ENCODE results near the gene NR4A1.

NR4A1 gene

DNA sequence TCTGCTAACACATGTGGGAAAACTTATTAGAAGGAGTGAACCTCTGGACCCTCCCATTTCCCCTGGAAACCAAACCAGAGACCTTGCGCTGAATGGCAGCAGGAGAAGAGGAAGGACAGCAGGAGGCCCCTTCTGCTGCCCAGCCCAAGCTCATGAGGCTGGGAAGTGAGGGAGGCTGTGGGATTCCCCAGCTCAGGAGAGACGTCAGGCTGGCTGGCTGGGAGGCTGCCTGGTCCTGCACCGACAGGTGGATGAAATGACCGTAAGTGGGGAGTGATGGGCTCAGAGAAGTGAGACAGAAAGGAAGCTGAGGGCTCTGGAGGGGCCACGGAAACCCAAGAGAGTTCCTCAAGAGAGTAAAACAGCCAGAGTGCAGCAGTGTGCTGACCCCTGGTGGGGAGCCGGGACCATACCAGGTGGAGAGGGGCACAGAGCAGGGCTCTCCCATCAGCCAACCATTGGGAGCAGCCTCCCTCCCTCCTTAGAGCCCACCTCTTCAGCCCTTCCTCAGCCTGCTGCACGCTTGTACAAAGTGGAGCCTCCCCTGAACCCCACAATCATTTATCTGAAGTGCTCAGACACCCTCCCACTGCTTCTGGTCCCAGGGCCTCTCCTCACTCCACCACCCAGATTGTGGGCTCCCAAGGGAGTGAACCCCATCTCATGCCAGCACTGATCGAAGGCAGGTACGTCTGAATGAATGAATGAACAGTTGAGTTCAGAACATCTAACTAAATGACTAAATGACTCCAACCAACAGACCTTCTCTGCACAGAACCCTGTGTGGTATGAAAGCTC is 30.5 kb upstream of the NR4A1 start:
- TF ChIP-seq, protein P1, sequence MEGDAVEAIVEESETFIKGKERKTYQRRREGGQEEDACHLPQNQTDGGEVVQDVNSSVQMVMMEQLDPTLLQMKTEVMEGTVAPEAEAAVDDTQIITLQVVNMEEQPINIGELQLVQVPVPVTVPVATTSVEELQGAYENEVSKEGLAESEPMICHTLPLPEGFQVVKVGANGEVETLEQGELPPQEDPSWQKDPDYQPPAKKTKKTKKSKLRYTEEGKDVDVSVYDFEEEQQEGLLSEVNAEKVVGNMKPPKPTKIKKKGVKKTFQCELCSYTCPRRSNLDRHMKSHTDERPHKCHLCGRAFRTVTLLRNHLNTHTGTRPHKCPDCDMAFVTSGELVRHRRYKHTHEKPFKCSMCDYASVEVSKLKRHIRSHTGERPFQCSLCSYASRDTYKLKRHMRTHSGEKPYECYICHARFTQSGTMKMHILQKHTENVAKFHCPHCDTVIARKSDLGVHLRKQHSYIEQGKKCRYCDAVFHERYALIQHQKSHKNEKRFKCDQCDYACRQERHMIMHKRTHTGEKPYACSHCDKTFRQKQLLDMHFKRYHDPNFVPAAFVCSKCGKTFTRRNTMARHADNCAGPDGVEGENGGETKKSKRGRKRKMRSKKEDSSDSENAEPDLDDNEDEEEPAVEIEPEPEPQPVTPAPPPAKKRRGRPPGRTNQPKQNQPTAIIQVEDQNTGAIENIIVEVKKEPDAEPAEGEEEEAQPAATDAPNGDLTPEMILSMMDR (IDR thresholded peaks at IDR 0.05; ENCODE audit: low read length, missing control alignments), result peak; percentile 87
- no peak overlapping the region for H3K4me3 ChIP-seq (replicated peaks; ENCODE audit: low read depth, low read length)
- DNase-seq (ENCODE audit: low read depth), result peak; percentile 70

GRCh38 chr12:52022841-52023181 is 28.4 kb upstream of the NR4A1 start:
- peak overlapping the region; percentile 50 for H3K4me3 ChIP-seq (replicated peaks; ENCODE audit: low read depth, low read length)
- DNase-seq (ENCODE audit: low read depth), result no peak
- TF ChIP-seq, protein P1 (IDR thresholded peaks at IDR 0.05; ENCODE audit: low read length, missing control alignments), result no peak

- TF ChIP-seq, protein P1 (IDR thresholded peaks at IDR 0.05; ENCODE audit: low read length, missing control alignments), result peak; percentile 59
- DNase-seq (ENCODE audit: low read depth), result peak; percentile 71
These were observed 27.9 kb upstream of the NR4A1 start for GRCh38 chr12:52023182-52023975.

DNA sequence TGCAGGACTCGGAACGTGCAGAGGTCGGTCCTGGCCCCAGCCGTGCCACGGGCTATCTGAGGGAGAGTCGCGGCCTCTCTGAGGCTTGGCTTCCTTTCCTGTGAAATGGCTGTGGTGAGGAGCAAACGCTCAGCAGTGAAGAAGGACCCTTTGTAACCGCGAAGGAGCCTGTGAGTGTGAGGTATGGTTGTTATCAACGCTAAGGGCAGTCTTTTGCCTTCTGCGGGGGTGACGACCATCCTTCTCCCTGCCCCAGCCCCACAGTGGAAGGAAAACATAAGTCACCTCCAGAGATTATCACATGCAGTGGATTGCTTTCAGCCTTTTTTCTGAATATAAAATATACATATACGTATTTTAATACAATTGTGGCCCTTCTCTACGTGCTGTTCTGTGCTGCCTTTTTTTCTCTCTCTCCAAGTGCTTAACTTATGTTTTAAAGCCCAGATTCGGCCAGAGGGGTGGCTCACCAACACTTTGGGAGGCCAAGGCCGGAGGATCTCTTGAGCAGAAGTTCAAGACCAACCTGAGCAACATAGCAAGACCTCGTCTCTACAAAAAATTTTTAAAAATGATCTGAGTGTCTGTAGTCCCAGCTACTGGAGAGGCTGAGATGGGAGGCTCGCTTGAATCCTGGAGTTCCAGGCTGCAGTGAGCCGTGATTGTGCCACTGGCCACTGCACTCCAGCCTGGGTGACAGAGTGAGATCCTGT is 27.1 kb upstream of the NR4A1 start:
- TF ChIP-seq, protein P1 (IDR thresholded peaks at IDR 0.05; ENCODE audit: low read length, missing control alignments), result no peak
- no peak for DNase-seq (ENCODE audit: low read depth)
- H3K4me3 ChIP-seq (replicated peaks; ENCODE audit: low read depth, low read length), result peak overlapping the region; percentile 50

More at GRCh38 chr12:52023182-52023975, 27.9 kb upstream of the NR4A1 start:
- peak overlapping the region; percentile 50 for H3K4me3 ChIP-seq (replicated peaks; ENCODE audit: low read depth, low read length)

- TF ChIP-seq, protein P1 (IDR thresholded peaks at IDR 0.05; ENCODE audit: low read length, missing control alignments), result no peak
- no peak for DNase-seq (ENCODE audit: low read depth)
These were observed 26.4 kb upstream of the NR4A1 start for GRCh38 chr12:52024845-52025230.

DNA sequence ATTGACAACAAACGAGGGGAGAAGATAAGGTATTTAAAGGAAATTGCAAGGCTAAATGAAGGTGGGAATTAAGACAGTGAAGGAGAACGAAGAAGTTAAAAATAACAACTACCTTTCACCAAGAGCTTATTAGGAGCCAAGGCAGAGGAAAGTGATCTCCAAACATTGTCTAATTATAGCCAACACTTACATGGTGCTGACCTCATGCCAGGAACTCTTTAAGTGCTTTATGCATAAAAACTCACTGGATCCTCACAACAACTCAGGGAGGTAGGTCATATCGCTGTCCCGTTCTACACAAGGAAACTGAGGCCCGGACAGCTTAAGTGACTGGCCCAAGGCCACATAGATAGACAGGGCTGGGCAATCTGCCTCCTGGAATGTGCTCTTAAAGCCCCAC is 25.0 kb upstream of the NR4A1 start:
- no peak overlapping the region for H3K4me3 ChIP-seq (replicated peaks; ENCODE audit: low read depth, low read length)
- no peak for DNase-seq (ENCODE audit: low read depth)
- TF ChIP-seq, protein P1 (IDR thresholded peaks at IDR 0.05; ENCODE audit: low read length, missing control alignments), result no peak

More at GRCh38 chr12:52024845-52025230, 26.4 kb upstream of the NR4A1 start:
- H3K4me3 ChIP-seq (replicated peaks; ENCODE audit: low read depth, low read length), result no peak overlapping the region

All from fibroblast of pulmonary artery (primary cell).